Measurements from ENCODE around the gene KLHL21. TPM values are rescaled to one million over a fixed set of nuclear protein-coding genes. Genes with fewer than 3 reads are reported as not detected.
A peak's percentile ranks its signal among the peaks of the same experiment; 100 is the strongest.
"Not testable (repeated sequence)": the region's sequence is repeated elsewhere in the genome, so short reads cannot be mapped to it uniquely, and the experiment has no call there.

The KLHL21 gene
- 10 to 100 TPM; 22.8 to 23.0 TPM for total RNA-seq

- Mint-ChIP-seq H3K9me3 (ENCODE audit: insufficient read depth) (no peaks in the 10 kb centered on the region), H3K4me3 (peak within 1 kb of the TSS; percentile 99), H3K27ac (peak within 1 kb of the TSS; percentile 95), H3K4me1 (ENCODE audit: low read depth) (peaks cover 30% of the 10 kb centered on the region), H3K36me3 (ENCODE audit: low read depth) (peaks cover 25% of the 10 kb centered on the region), H3K27me3 (ENCODE audit: low read depth) (no peaks in the 10 kb centered on the region)
- peak; percentile 63 for ATAC-seq
- DNase-seq: peak; percentile 86
- POLR2A ChIA-PET: interaction anchor here (0.5 to 4.5 kb wide), 12 partner anchors 10 to 211 kb away, joined by 3 to 32 read pairs (median 4); partner anchors contain the start of genes NOL9, PHF13, PLEKHG5 and TAS1R1
- CTCF ChIA-PET: interaction anchor here (0.7 to 4.7 kb wide), 9 partner anchors 10 to 112 kb away, joined by 3 to 37 read pairs (median 4); partner anchors contain the start of genes NOL9, TAS1R1 and ZBTB48
Observed at GRCh38 chr1:6602669-6603237, at the start of gene KLHL21. Gene KLHL21, minus strand, starts transcription at chr1:6602869. Its CDS starts 52 bp downstream, at chr1:6602817.

GRCh38 chr1:6651909-6652308 is 49.2 kb upstream of the KLHL21 start:
- no peak for ATAC-seq
- POLR2A ChIA-PET: interaction anchor here (1.0 kb wide), 1 partner anchor 132 kb away, joined by 3 read pairs; no protein-coding TSS in a partner anchor
- Mint-ChIP-seq H3K27ac (no peak overlapping the region), H3K9me3 (ENCODE audit: insufficient read depth) (no peaks in the 10 kb centered on the region), H3K4me1 (ENCODE audit: low read depth) (peaks cover 3% of the 10 kb centered on the region), H3K27me3 (ENCODE audit: low read depth) (no peaks in the 10 kb centered on the region), H3K36me3 (ENCODE audit: low read depth) (peaks cover 13% of the 10 kb centered on the region), H3K4me3 (no peak overlapping the region)
- DNase-seq: no peak
- CTCF ChIA-PET: no interaction called here

GRCh38 chr1:6648556-6648955 is 45.9 kb upstream of the KLHL21 start:
- POLR2A ChIA-PET: no interaction called here
- no peak for DNase-seq
- Mint-ChIP-seq H3K36me3 (ENCODE audit: low read depth) (peaks cover 20% of the 10 kb centered on the region), H3K27me3 (ENCODE audit: low read depth) (no peaks in the 10 kb centered on the region), H3K27ac (no peak overlapping the region), H3K4me1 (ENCODE audit: low read depth) (no peaks in the 10 kb centered on the region), H3K9me3 (ENCODE audit: insufficient read depth) (no peaks in the 10 kb centered on the region), H3K4me3 (no peak overlapping the region)
- ATAC-seq: no peak
- CTCF ChIA-PET: interaction anchor here (1.1 to 4.8 kb wide), 3 partner anchors 94 to 160 kb away, joined by 4 to 60 read pairs (median 4); partner anchors contain the start of genes NOL9 and PLEKHG5

- peak; percentile 44 for DNase-seq
Observed at GRCh38 chr1:6646499-6647148, 44.0 kb upstream of the KLHL21 start.

GRCh38 chr1:6645018-6645417 is 42.3 kb upstream of the KLHL21 start:
- Mint-ChIP-seq H3K27me3 (ENCODE audit: low read depth) (no peaks in the 10 kb centered on the region), H3K27ac (no peak overlapping the region), H3K9me3 (ENCODE audit: insufficient read depth) (no peaks in the 10 kb centered on the region), H3K36me3 (ENCODE audit: low read depth) (peaks cover 22% of the 10 kb centered on the region), H3K4me3 (no peak overlapping the region), H3K4me1 (ENCODE audit: low read depth) (no peaks in the 10 kb centered on the region)
- POLR2A ChIA-PET: interaction anchor here (1.2 kb wide), 1 partner anchor 42 kb away, joined by 3 read pairs; no protein-coding TSS in a partner anchor
- CTCF ChIA-PET: interaction anchor here (1.4 to 4.8 kb wide), 3 partner anchors 10 to 156 kb away, joined by 4 to 60 read pairs (median 19); partner anchors contain the start of gene PLEKHG5
- DNase-seq (no peak), ATAC-seq (no peak)

More at GRCh38 chr1:6646499-6647148, 44.0 kb upstream of the KLHL21 start:
- Mint-ChIP-seq H3K4me3 (no peak overlapping the region), H3K4me1 (ENCODE audit: low read depth) (no peaks in the 10 kb centered on the region), H3K36me3 (ENCODE audit: low read depth) (peaks cover 20% of the 10 kb centered on the region), H3K27me3 (ENCODE audit: low read depth) (no peaks in the 10 kb centered on the region), H3K27ac (no peak overlapping the region), H3K9me3 (ENCODE audit: insufficient read depth) (no peaks in the 10 kb centered on the region)
- CTCF ChIA-PET: interaction anchor here (0.6 to 4.8 kb wide), 25 partner anchors 9 to 299 kb away, joined by 3 to 60 read pairs (median 4); partner anchors contain the start of genes NOL9 and PLEKHG5
- POLR2A ChIA-PET: no interaction called here
- ATAC-seq: peak; percentile 44

- DNase-seq; H3K4me3 Mint-ChIP-seq; H3K4me1 Mint-ChIP-seq (ENCODE audit: low read depth); ATAC-seq; H3K27ac Mint-ChIP-seq; H3K27me3 Mint-ChIP-seq (ENCODE audit: low read depth); POLR2A ChIA-PET; H3K9me3 Mint-ChIP-seq (ENCODE audit: insufficient read depth): not testable (repeated sequence)
- CTCF ChIA-PET: interaction anchor here (1.1 kb wide), 1 partner anchor 155 kb away, joined by 3 read pairs; no protein-coding TSS in a partner anchor
- peaks cover 34% of the 10 kb centered on the region for H3K36me3 Mint-ChIP-seq (ENCODE audit: low read depth)
Observed at GRCh38 chr1:6640867-6641266, 38.2 kb upstream of the KLHL21 start.

GRCh38 chr1:6638226-6638625 is 35.6 kb upstream of the KLHL21 start:
- CTCF ChIA-PET: interaction anchor here (1.4 to 1.6 kb wide), 2 partner anchors 8 to 12 kb away, joined by 3 to 8 read pairs; no protein-coding TSS in a partner anchor
- no peaks in the 10 kb centered on the region for H3K4me1 Mint-ChIP-seq (ENCODE audit: low read depth)
- POLR2A ChIA-PET: no interaction called here
- peaks cover 40% of the 10 kb centered on the region for H3K36me3 Mint-ChIP-seq (ENCODE audit: low read depth)
- ATAC-seq: no peak
- no peaks in the 10 kb centered on the region for H3K9me3 Mint-ChIP-seq (ENCODE audit: insufficient read depth)
- H3K27ac Mint-ChIP-seq: no peak overlapping the region
- DNase-seq: no peak
- H3K27me3 Mint-ChIP-seq (ENCODE audit: low read depth): no peaks in the 10 kb centered on the region
- H3K4me3 Mint-ChIP-seq: no peak overlapping the region

GRCh38 chr1:6637770-6638169 is 35.1 kb upstream of the KLHL21 start:
- Mint-ChIP-seq H3K27ac (no peak overlapping the region), H3K4me1 (ENCODE audit: low read depth) (no peaks in the 10 kb centered on the region), H3K4me3 (no peak overlapping the region), H3K27me3 (ENCODE audit: low read depth) (no peaks in the 10 kb centered on the region), H3K36me3 (ENCODE audit: low read depth) (peaks cover 41% of the 10 kb centered on the region), H3K9me3 (ENCODE audit: insufficient read depth) (no peaks in the 10 kb centered on the region)
- no peak for ATAC-seq
- CTCF ChIA-PET: interaction anchor here (1.4 to 1.6 kb wide), 2 partner anchors 9 to 12 kb away, joined by 3 to 8 read pairs; no protein-coding TSS in a partner anchor
- POLR2A ChIA-PET: no interaction called here
- no peak for DNase-seq

- H3K4me1 Mint-ChIP-seq (ENCODE audit: low read depth); DNase-seq; ATAC-seq; H3K27me3 Mint-ChIP-seq (ENCODE audit: low read depth); H3K4me3 Mint-ChIP-seq; H3K9me3 Mint-ChIP-seq (ENCODE audit: insufficient read depth); POLR2A ChIA-PET: not testable (repeated sequence)
- Mint-ChIP-seq H3K36me3 (ENCODE audit: low read depth) (peaks cover 41% of the 10 kb centered on the region), H3K27ac (peak overlapping the region; percentile 12)
- CTCF ChIA-PET: interaction anchor here (1.1 to 1.5 kb wide), 4 partner anchors 9 to 146 kb away, joined by 3 to 8 read pairs (median 3); no protein-coding TSS in a partner anchor
Observed at GRCh38 chr1:6636778-6637177, 34.1 kb upstream of the KLHL21 start.

- no peak for ATAC-seq
Observed at GRCh38 chr1:6635910-6636760, 33.5 kb upstream of the KLHL21 start.

GRCh38 chr1:6635161-6635909 is 32.7 kb upstream of the KLHL21 start:
- POLR2A ChIA-PET: no interaction called here

More at GRCh38 chr1:6635910-6636760, 33.5 kb upstream of the KLHL21 start:
- Mint-ChIP-seq H3K36me3 (ENCODE audit: low read depth) (peaks cover 38% of the 10 kb centered on the region), H3K27me3 (ENCODE audit: low read depth) (no peaks in the 10 kb centered on the region), H3K9me3 (ENCODE audit: insufficient read depth) (no peaks in the 10 kb centered on the region), H3K27ac (no peak overlapping the region), H3K4me3 (no peak overlapping the region), H3K4me1 (ENCODE audit: low read depth) (no peaks in the 10 kb centered on the region)
- ChIA-PET POLR2A (no interaction called here), CTCF (interaction anchor here (1.1 to 1.5 kb wide), 3 partner anchors 8 to 145 kb away, joined by 3 read pairs; no protein-coding TSS in a partner anchor)
- no peak for DNase-seq

More at GRCh38 chr1:6635161-6635909, 32.7 kb upstream of the KLHL21 start:
- Mint-ChIP-seq H3K27me3 (ENCODE audit: low read depth) (no peaks in the 10 kb centered on the region), H3K9me3 (ENCODE audit: insufficient read depth) (no peaks in the 10 kb centered on the region), H3K36me3 (ENCODE audit: low read depth) (peaks cover 40% of the 10 kb centered on the region), H3K4me3 (no peak overlapping the region), H3K4me1 (ENCODE audit: low read depth) (no peaks in the 10 kb centered on the region), H3K27ac (no peak overlapping the region)
- CTCF ChIA-PET: interaction anchor here (1.1 to 1.5 kb wide), 2 partner anchors 19 to 35 kb away, joined by 3 read pairs; no protein-coding TSS in a partner anchor
- ATAC-seq: no peak
- no peak for DNase-seq
